GM23338 (cell line): ENCODE results near the gene CMTR1. TPM values are rescaled to one million over a fixed set of nuclear protein-coding genes. Genes with fewer than 3 reads are reported as not detected.

Source experiments
- ATAC-seq: fragments of 200-7000 bp; cut with Tn5 transposase; 3 replicates; pipeline ENCODE4 v1.9.1; 2020
- DNase-seq: peaks from one replicate; pipeline ENCODE4 v3.0.0-alpha.2; 2015; ENCODE audit warnings: low spot score
- H2AFZ ChIP-seq: fragments of 200-600 bp; sonication (generic); 2 replicates; pipeline ENCODE4 v1.8.0; 2016; ENCODE audit warnings: antibody characterized with exemption, mild to moderate bottlenecking, moderate library complexity
- H3F3A ChIP-seq: fragments of 200-600 bp; sonication (generic); replicated peaks from 2 replicates; pipeline ENCODE4 v1.8.0; 2017; ENCODE audit warnings: antibody characterized with exemption, mixed run types, low read depth
- H3K27ac ChIP-seq: fragments of 200-600 bp; sonication (generic); 2 replicates; pipeline ENCODE4 v1.6.1; 2016; ENCODE audit warnings: low read depth
- H3K27me3 ChIP-seq: fragments of 200-600 bp; sonication (generic); 2 replicates; pipeline ENCODE4 v1.8.0; 2016; ENCODE audit warnings: mild to moderate bottlenecking, mixed run types, moderate library complexity; ENCODE audit not compliant: insufficient read depth
- H3K36me3 ChIP-seq: fragments of 200-600 bp; sonication (generic); 2 replicates; pipeline ENCODE4 v1.8.0; 2016; ENCODE audit warnings: mild to moderate bottlenecking; ENCODE audit not compliant: insufficient read depth
- H3K4me1 ChIP-seq: fragments of 200-600 bp; sonication (generic); 2 replicates; pipeline ENCODE4 v1.8.0; 2016; ENCODE audit warnings: mild to moderate bottlenecking, moderate library complexity; ENCODE audit not compliant: insufficient read depth
- H3K4me2 ChIP-seq: fragments of 200-600 bp; sonication (generic); 2 replicates; pipeline ENCODE4 v1.7.1; 2017; ENCODE audit warnings: mixed run types
- H3K4me3 ChIP-seq: fragments of 200-600 bp; sonication (generic); 2 replicates; pipeline ENCODE4 v1.6.1; 2016; ENCODE audit warnings: mixed run types
- H3K79me2 ChIP-seq: fragments of 200-600 bp; sonication (generic); replicated peaks from 2 replicates; pipeline ENCODE4 v1.8.0; 2017; ENCODE audit warnings: mild to moderate bottlenecking; ENCODE audit not compliant: insufficient read depth
- H3K9me2 ChIP-seq: fragments of 200-600 bp; sonication (generic); 2 replicates; pipeline ENCODE4 v1.8.0; 2017; ENCODE audit not compliant: insufficient read depth
- H4K20me1 ChIP-seq: fragments of 200-600 bp; sonication (generic); replicated peaks from 2 replicates; pipeline ENCODE4 v1.8.0; 2017; ENCODE audit warnings: mild to moderate bottlenecking; ENCODE audit not compliant: insufficient read depth
- H3K27ac Mint-ChIP-seq: 2 replicates; pipeline ENCODE4 v1.8.0; 2020; ENCODE audit warnings: inconsistent platforms, mild to moderate bottlenecking, moderate library complexity, mixed read lengths
- H3K27me3 Mint-ChIP-seq: 3 replicates; pipeline ENCODE4 v1.8.0; 2022; ENCODE audit warnings: low read depth, mild to moderate bottlenecking, moderate library complexity, mixed read lengths, inconsistent platforms; ENCODE audit not compliant: insufficient read depth, poor library complexity
- H3K36me3 Mint-ChIP-seq: 3 replicates; pipeline ENCODE4 v1.8.0; 2021; ENCODE audit warnings: low read depth, mild to moderate bottlenecking, inconsistent platforms, moderate library complexity, mixed read lengths
- H3K4me1 Mint-ChIP-seq: 3 replicates; pipeline ENCODE4 v1.8.0; 2020; ENCODE audit warnings: mild to moderate bottlenecking, inconsistent platforms, mixed read lengths
- H3K4me3 Mint-ChIP-seq: 3 replicates; pipeline ENCODE4 v1.8.0; 2021; ENCODE audit warnings: moderate library complexity, mild to moderate bottlenecking, inconsistent platforms, mixed read lengths
- H3K9me3 Mint-ChIP-seq: 3 replicates; pipeline ENCODE4 v1.8.0; 2020; ENCODE audit warnings: moderate library complexity, mild to moderate bottlenecking, inconsistent platforms, mixed read lengths
- CREB1 ChIP-seq: fragments of 250-450 bp; sonication (Bioruptor Pico); IDR thresholded peaks from 2 replicates; pipeline ENCODE4 v1.5.0; 2020; ENCODE audit warnings: low read depth, mild to moderate bottlenecking, moderate library complexity
- CTCF ChIP-seq, 2 experiments: fragments of 200-600 bp in 1 of 2; sonication (generic) in 1 of 2; conservative IDR thresholded peaks; 2 replicates each; pipeline versions ENCODE4 v1.5.1 to v1.6.1; 2016 to 2017; ENCODE audit warnings: antibody characterized with exemption in 2 of 2, low read depth in 2 of 2, mild to moderate bottlenecking in 2 of 2, moderate library complexity in 1 of 2
- ETS1 ChIP-seq: IDR thresholded peaks from 2 replicates; pipeline ENCODE4 v1.6.1; 2016; ENCODE audit warnings: antibody characterized with exemption
- EZH2 ChIP-seq: fragments of 200-600 bp; sonication (generic); IDR thresholded peaks from one replicate; pipeline ENCODE4 v1.8.0; 2017; ENCODE audit warnings: antibody characterized with exemption, mild to moderate bottlenecking, low read depth; ENCODE audit not compliant: unreplicated experiment
- EZH2phosphoT487 ChIP-seq: fragments of 200-600 bp; sonication (generic); IDR thresholded peaks from one replicate; pipeline ENCODE4 v1.8.1; 2018; ENCODE audit warnings: antibody characterized with exemption; ENCODE audit not compliant: unreplicated experiment
- JUNB ChIP-seq: IDR thresholded peaks from one replicate; pipeline ENCODE4 v1.6.1; 2016; ENCODE audit warnings: antibody characterized with exemption; ENCODE audit not compliant: unreplicated experiment
- NANOG ChIP-seq: IDR thresholded peaks from 2 replicates; pipeline ENCODE4 v1.6.1; 2016; ENCODE audit warnings: antibody characterized with exemption, borderline replicate concordance
- POLR2AphosphoS5 ChIP-seq: IDR thresholded peaks from 2 replicates; pipeline ENCODE4 v1.6.1; 2016; ENCODE audit warnings: antibody characterized with exemption, low read depth
- STAT1 ChIP-seq: IDR thresholded peaks from one replicate; pipeline ENCODE4 v1.6.1; 2016; ENCODE audit warnings: antibody characterized with exemption; ENCODE audit not compliant: unreplicated experiment
- ZNF114 ChIP-seq: fragments of 250-450 bp; sonication (Bioruptor Pico); IDR thresholded peaks from 2 replicates; pipeline ENCODE4 v1.5.0; 2020; ENCODE audit warnings: mild to moderate bottlenecking, moderate library complexity
- ZNF331 ChIP-seq: fragments of 250-450 bp; sonication (Bioruptor Pico); IDR thresholded peaks from 2 replicates; pipeline ENCODE4 v1.5.0; 2020; ENCODE audit warnings: low read depth, mild to moderate bottlenecking, moderate library complexity
- ZNF462 ChIP-seq: fragments of 250-450 bp; sonication (Bioruptor Pico); IDR thresholded peaks from 2 replicates; pipeline ENCODE4 v1.5.0; 2020; ENCODE audit warnings: mild to moderate bottlenecking, moderate library complexity
- polyA plus RNA-seq: library from polyadenylated mRNA; unstranded; fragments of >200 nt; fragmentation: Nextera tagmentation; extraction: Ambion mirVana; gene quantifications from 2 replicates; pipeline ENCODE4 v1.2.1, GENCODE V29; 2016
- total RNA-seq: library from RNA; depleted of rRNA; stranded (reverse); fragments of >200 nt; shearing (Covaris generic); gene quantifications from 2 replicates; pipeline ENCODE4 v1.2.3, GENCODE V29; 2014

Gene CMTR1
- total and polyA plus RNA-seq, 2 experiments from 2014 or later: 7.3 to 36.4 TPM

- TF ChIP-seq ZNF114 (no peak), NANOG (no peak), EZH2phosphoT487 (no peak), STAT1 (no peak), CTCF (conservative IDR thresholded peaks at IDR 0.05; ENCODE audit: low read depth in 2 of 2) (no peak), EZH2 (no peak), ETS1 (no peak)
Measured at GRCh38 chr6:37452522-37452921, 19.5 kb downstream of the CMTR1 start (continued).

GRCh38 chr6:37454420-37455140, 21.6 kb downstream of the CMTR1 start:
- H3K79me2 ChIP-seq: no peaks in the 10 kb centered on the region
- no peaks in the 10 kb centered on the region for H3K4me1 ChIP-seq
- DNase-seq (no peak), ATAC-seq (no peak)
- H3F3A ChIP-seq: no peaks in the 10 kb centered on the region
- H3K4me3 ChIP-seq: no peak overlapping the region
- H2AFZ ChIP-seq: no peak overlapping the region
- no peaks in the 10 kb centered on the region for H3K9me2 ChIP-seq
- H3K36me3 ChIP-seq: peaks cover 12% of the 10 kb centered on the region
- Mint-ChIP-seq H3K9me3 (no peaks in the 10 kb centered on the region), H3K27me3 (peaks cover 2% of the 10 kb centered on the region), H3K4me3 (no peak overlapping the region), H3K36me3 (peaks cover 31% of the 10 kb centered on the region), H3K4me1 (0 out of 3 replicates have a peak, but pooled peaks cover 3% of the 10 kb centered on the region), H3K27ac (no peak overlapping the region)
- no peak overlapping the region for H3K4me2 ChIP-seq
- peaks cover 9% of the 10 kb centered on the region; the same call in 1 of the 2 replicates for H4K20me1 ChIP-seq
- no peak overlapping the region for H3K27ac ChIP-seq
- H3K27me3 ChIP-seq: no peaks in the 10 kb centered on the region
- TF ChIP-seq ZNF114 (no peak), CREB1 (CRISPR knock-in tag) (no peak), ZNF331 (CRISPR knock-in tag) (no peak), NANOG (no peak), POLR2AphosphoS5 (no peak), ZNF462 (CRISPR knock-in tag) (no peak), EZH2phosphoT487 (no peak), EZH2 (no peak), JUNB (no peak)
